ENCODE results near the gene ATP1A4.
"Not testable (repeated sequence)": the region's sequence is repeated elsewhere in the genome, so short reads cannot be mapped to it uniquely, and the experiment has no call there.

ATP1A4 gene

GRCh38 chr1:160124705-160125478 lies 26.5 kb upstream of the ATP1A4 start:
- DNase-seq (ENCODE audit: low read depth) = no peak

GRCh38 chr1:160125746-160126145 lies 25.7 kb upstream of the ATP1A4 start:
- no peak for DNase-seq (ENCODE audit: low read depth)

GRCh38 chr1:160126342-160126741 lies 25.1 kb upstream of the ATP1A4 start:
- not testable (repeated sequence) for DNase-seq (ENCODE audit: low read depth)

- no peak for DNase-seq (ENCODE audit: low read depth)
Measured at GRCh38 chr1:160127381-160127780, 24.0 kb upstream of the ATP1A4 start.

- no peak for DNase-seq (ENCODE audit: low read depth)
Measured at GRCh38 chr1:160127865-160128523, 23.4 kb upstream of the ATP1A4 start.

- DNase-seq (ENCODE audit: low read depth) = no peak
Measured at GRCh38 chr1:160128636-160129035, 22.8 kb upstream of the ATP1A4 start.

- DNase-seq (ENCODE audit: low read depth) = no peak
Measured at GRCh38 chr1:160129046-160129445, 22.4 kb upstream of the ATP1A4 start.

- no peak for DNase-seq (ENCODE audit: low read depth)
Measured at GRCh38 chr1:160129558-160129957, 21.8 kb upstream of the ATP1A4 start.

- no peak for DNase-seq (ENCODE audit: low read depth)
Measured at GRCh38 chr1:160129966-160130365, 21.4 kb upstream of the ATP1A4 start.

- DNase-seq (ENCODE audit: low read depth) = no peak
Measured at GRCh38 chr1:160130486-160130885, 20.9 kb upstream of the ATP1A4 start.

- no peak for DNase-seq (ENCODE audit: low read depth)
Measured at GRCh38 chr1:160130939-160131338, 20.5 kb upstream of the ATP1A4 start.

- DNase-seq (ENCODE audit: low read depth) = no peak
Measured at GRCh38 chr1:160131803-160132565, 19.4 kb upstream of the ATP1A4 start.

GRCh38 chr1:160133990-160134770 lies 17.2 kb upstream of the ATP1A4 start:
- DNase-seq (ENCODE audit: low read depth) = no peak

- DNase-seq (ENCODE audit: low read depth) = no peak
Measured at GRCh38 chr1:160134791-160135572, 16.4 kb upstream of the ATP1A4 start.

GRCh38 chr1:160136121-160136925 lies 15.1 kb upstream of the ATP1A4 start:
- no peak for DNase-seq (ENCODE audit: low read depth)

GRCh38 chr1:160136926-160137200 lies 14.5 kb upstream of the ATP1A4 start:
- DNase-seq (ENCODE audit: low read depth) = no peak

GRCh38 chr1:160137216-160137862 lies 14.1 kb upstream of the ATP1A4 start:
- no peak for DNase-seq (ENCODE audit: low read depth)

- no peak for DNase-seq (ENCODE audit: low read depth)
Measured at GRCh38 chr1:160139840-160140239, 11.6 kb upstream of the ATP1A4 start.

GRCh38 chr1:160143695-160144094 lies 7.7 kb upstream of the ATP1A4 start:
- no peak for DNase-seq (ENCODE audit: low read depth)

- no peak for DNase-seq (ENCODE audit: low read depth)
Measured at GRCh38 chr1:160144921-160145320, 6.5 kb upstream of the ATP1A4 start.
